SJCRH30 (cell line): Measurements from ENCODE around the gene DRAXIN. TPM values are rescaled to one million over a fixed set of nuclear protein-coding genes. Genes with fewer than 3 reads are reported as not detected.

Experiments
- DNase-seq, 2 experiments: peaks; one replicate each; pipeline ENCODE4 v3.0.0-alpha.2; 2015 to 2020
- H3K27ac ChIP-seq: fragments of 250-450 bp; sonication (Bioruptor Pico); 2 replicates; pipeline ENCODE4 v1.5.1; 2020; ENCODE audit warnings: mild to moderate bottlenecking, moderate library complexity
- H3K27me3 ChIP-seq: fragments of 250-450 bp; sonication (Bioruptor Pico); 2 replicates; pipeline ENCODE4 v1.5.1; 2020; ENCODE audit warnings: mild to moderate bottlenecking, moderate library complexity
- H3K36me3 ChIP-seq: fragments of 250-450 bp; sonication (Bioruptor Pico); 2 replicates; pipeline ENCODE4 v1.5.1; 2020; ENCODE audit warnings: mild to moderate bottlenecking, moderate library complexity
- H3K4me1 ChIP-seq: fragments of 250-450 bp; sonication (Bioruptor Pico); 2 replicates; pipeline ENCODE4 v1.5.1; 2020; ENCODE audit warnings: mild to moderate bottlenecking, moderate library complexity
- H3K4me3 ChIP-seq: fragments of 250-450 bp; sonication (Bioruptor Pico); 2 replicates; pipeline ENCODE4 v1.5.1; 2020; ENCODE audit warnings: mild to moderate bottlenecking, moderate library complexity
- H3K9me3 ChIP-seq: fragments of 250-450 bp; sonication (Bioruptor Pico); replicated peaks from 2 replicates; pipeline ENCODE4 v1.5.1; 2020; ENCODE audit warnings: mild to moderate bottlenecking, moderate library complexity
- total RNA-seq: library from RNA; depleted of rRNA; stranded (reverse); fragments of >200 nt; shearing (Covaris generic); gene quantifications from 2 replicates; pipeline ENCODE4 v1.2.3, GENCODE V29; 2014

DRAXIN gene
- total RNA-seq, 1 experiment from 2014 or later, result 8.0 TPM

DNA sequence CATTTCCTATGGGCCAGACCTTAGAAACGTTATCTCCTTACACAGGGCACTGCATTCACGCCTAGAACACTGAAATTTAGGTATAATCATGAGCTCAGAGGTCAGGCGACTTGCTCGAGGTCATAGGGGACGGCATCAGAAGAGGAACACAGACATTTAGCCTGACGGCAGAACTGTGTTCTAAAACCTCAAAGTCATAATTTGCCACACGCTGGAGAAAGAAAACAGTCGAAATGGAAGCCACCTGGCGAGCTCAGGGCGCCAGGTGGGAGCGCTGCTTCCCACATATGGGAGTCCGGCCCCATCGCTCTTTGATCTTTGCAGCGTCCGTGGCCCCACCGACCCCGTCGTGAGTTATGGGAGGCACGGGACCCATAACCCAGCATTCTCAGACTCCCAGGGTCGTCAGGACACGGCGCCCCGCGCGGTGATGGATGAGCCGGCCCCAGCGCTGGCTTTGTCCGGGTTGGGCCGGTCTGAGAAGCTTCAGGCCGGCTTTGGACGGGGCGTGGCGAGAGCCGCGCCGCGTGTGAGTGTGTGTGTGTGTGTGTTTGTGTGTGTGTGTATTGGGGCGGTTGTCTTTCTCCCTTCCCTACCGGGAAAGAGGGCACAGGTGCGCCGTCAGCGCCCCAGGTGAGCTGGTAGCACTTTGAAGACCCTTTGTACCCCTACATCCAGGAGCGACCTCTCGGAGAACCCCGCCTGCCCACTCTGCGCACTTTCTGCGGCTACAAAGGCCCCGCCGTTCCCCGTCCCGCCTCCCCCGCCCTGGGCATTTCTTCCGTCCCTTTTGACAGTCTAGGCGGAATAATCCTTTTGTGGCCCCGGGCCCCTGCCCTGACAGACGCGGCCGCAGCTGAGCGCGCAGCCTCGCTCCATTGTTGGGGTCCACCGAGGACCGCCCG, 861 bp upstream of the DRAXIN start:
- H3K4me1 ChIP-seq, result peaks cover 36% of the 10 kb centered on the region
- peak; percentile 56 for DNase-seq
- no peaks in the 10 kb centered on the region for H3K36me3 ChIP-seq
- H3K9me3 ChIP-seq, result no peaks in the 10 kb centered on the region
- H3K27me3 ChIP-seq, result no peaks in the 10 kb centered on the region
- peak overlapping the region; percentile 91 for H3K4me3 ChIP-seq
- H3K27ac ChIP-seq, result peak overlapping the region; percentile 70

DNA sequence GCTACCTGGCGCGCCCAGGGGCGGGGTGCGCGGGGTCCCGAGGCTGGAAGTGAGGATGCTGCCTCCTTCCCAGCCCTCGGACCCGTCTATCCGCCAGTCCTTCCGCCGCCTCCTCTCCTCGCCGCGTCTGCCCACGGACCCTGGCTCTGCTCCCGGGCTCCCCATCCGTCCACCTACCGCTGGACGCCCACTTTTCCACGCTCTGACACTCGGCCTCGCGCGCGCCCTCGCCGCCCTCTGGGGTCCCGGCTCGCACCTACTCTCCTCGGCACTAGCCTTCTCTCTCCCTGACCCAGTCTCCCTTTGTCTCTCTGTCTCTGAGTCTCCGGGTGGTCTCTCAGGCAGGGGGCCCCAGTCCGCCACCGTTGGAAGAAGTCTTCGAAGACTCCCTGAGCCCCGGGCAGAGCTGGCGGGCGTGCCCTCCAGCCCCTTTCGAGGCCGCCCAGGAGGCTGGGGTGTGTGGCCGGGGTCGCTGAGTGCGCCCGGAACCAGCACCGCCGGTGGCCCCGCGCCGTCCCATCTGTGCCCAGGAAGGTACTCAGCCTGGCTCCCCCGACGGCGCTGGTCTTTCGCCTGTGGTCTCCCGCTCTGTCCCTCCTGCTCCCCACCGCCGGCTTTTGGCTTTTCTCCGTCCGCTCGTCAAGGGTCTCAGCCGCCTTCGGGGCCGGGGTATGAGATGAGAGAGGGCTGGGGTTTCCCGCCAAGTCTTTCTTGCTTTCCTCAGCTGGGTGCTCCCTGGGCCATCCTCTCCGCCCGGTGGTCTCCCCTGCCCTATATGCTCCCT, 610 bp downstream of the DRAXIN start:
- H3K36me3 ChIP-seq, result no peaks in the 10 kb centered on the region
- DNase-seq, result no peak
- H3K4me3 ChIP-seq, result peak overlapping the region; percentile 91
- H3K27me3 ChIP-seq, result no peaks in the 10 kb centered on the region
- H3K27ac ChIP-seq, result no peak overlapping the region
- H3K4me1 ChIP-seq, result peaks cover 36% of the 10 kb centered on the region
- H3K9me3 ChIP-seq, result no peaks in the 10 kb centered on the region

GRCh38 chr1:11693024-11693590, 1.6 kb downstream of the DRAXIN start:
- H3K4me1 ChIP-seq, result peaks cover 38% of the 10 kb centered on the region
- H3K27ac ChIP-seq, result no peak overlapping the region
- H3K9me3 ChIP-seq, result no peaks in the 10 kb centered on the region
- no peaks in the 10 kb centered on the region for H3K36me3 ChIP-seq
- H3K27me3 ChIP-seq, result no peaks in the 10 kb centered on the region
- DNase-seq, result peak; percentile 70 to 75
- H3K4me3 ChIP-seq, result no peak overlapping the region

GRCh38 chr1:11693917-11694316, 2.4 kb downstream of the DRAXIN start:
- no peaks in the 10 kb centered on the region for H3K27me3 ChIP-seq
- peaks cover 44% of the 10 kb centered on the region for H3K4me1 ChIP-seq
- no peaks in the 10 kb centered on the region for H3K9me3 ChIP-seq
- no peak overlapping the region for H3K4me3 ChIP-seq
- no peaks in the 10 kb centered on the region for H3K36me3 ChIP-seq
- DNase-seq, result no peak
- no peak overlapping the region for H3K27ac ChIP-seq

GRCh38 chr1:11695861-11696260, 4.4 kb downstream of the DRAXIN start:
- DNase-seq, result no peak
- no peak overlapping the region for H3K27ac ChIP-seq
- H3K4me3 ChIP-seq, result no peak overlapping the region
- no peaks in the 10 kb centered on the region for H3K27me3 ChIP-seq
- no peaks in the 10 kb centered on the region for H3K9me3 ChIP-seq
- peaks cover 40% of the 10 kb centered on the region for H3K4me1 ChIP-seq
- no peaks in the 10 kb centered on the region for H3K36me3 ChIP-seq

DNA sequence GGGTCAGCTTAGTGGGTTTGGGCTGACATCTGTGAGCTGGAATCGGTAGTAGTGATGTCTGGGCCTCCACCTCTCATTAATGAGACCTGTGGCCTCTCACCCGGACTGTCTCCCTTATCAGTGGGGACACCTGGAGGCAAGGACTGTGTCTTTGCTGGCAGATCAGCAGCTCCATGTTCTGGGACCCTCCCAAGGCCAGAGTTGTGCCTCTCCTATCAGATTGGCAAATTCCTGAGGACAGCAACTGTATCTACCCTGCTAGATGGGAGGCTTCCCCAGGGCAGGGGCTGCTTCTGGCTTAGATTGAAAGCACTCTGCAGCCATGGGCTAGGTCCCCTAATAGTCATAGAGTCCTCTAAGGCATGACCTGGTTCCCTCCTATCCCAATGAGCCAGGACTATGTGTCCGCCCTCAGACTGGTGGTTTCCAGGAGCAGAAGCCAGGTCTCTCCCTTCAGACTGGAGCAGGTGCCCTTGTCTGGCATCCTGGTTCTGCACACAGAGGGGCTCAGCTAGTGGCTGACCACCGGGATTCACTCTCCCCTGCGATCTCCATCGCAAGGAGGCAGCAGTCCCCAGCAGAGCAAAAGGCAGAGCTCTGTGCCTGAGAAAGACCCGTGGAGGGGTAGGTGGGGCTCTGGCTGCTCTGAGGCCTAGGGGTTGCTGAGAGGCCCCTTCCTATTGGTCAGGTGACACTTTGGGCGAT, 5.8 kb downstream of the DRAXIN start:
- H3K27ac ChIP-seq, result no peak overlapping the region
- H3K4me3 ChIP-seq, result no peak overlapping the region
- H3K27me3 ChIP-seq, result no peaks in the 10 kb centered on the region
- H3K9me3 ChIP-seq, result no peaks in the 10 kb centered on the region
- no peaks in the 10 kb centered on the region for H3K36me3 ChIP-seq
- DNase-seq, result no peak
- peaks cover 48% of the 10 kb centered on the region for H3K4me1 ChIP-seq

GRCh38 chr1:11697893-11698210, 6.3 kb downstream of the DRAXIN start:
- Histone ChIP-seq H3K4me1 (peaks cover 44% of the 10 kb centered on the region), H3K4me3 (no peak overlapping the region), H3K36me3 (no peaks in the 10 kb centered on the region), H3K27ac (no peak overlapping the region), H3K9me3 (no peaks in the 10 kb centered on the region), H3K27me3 (no peaks in the 10 kb centered on the region)
- DNase-seq, result no peak

DNA sequence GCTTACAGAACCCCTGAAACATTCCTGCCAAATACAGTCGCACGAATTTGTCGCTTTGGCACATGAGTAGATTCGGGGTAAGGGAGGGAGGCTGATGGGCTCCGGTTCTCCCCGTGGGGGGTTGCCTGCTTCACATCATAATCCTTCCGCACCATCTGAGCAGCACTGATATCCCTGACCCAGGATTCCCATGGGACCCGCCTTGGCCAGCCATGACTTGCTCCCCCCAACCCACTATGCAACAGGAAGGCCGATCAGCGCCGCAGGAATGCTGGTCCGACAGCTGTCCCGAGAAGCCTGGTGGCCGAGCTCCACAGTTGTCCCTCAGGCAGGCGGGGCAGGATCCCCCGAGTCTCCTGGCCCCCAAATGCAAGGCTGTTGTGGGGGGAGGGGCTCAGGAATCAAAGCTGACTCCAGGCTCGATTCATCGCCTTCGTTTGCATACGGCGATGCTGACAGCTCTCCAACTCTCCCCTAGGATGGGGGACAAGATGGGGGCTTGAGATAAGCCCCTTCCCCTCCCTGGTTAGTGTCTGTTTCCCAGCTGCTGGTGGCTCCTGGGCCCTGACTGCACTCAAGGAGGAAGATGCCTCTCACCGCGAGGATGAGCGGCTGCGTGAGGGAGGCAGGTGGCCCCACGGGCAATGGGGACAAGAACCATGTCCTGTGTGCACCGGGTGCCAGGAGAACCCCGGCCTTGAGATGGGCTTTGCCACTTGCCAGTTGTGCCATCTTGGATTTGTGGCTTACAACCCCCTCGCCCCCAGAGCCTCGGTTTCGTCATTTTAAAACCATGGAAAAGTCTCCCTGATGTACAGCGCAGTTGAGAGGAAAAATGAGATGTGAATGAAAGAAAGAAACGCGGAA, 9.3 kb downstream of the DRAXIN start:
- Histone ChIP-seq H3K27me3 (no peaks in the 10 kb centered on the region), H3K27ac (peak overlapping the region; percentile 78), H3K4me1 (peaks cover 27% of the 10 kb centered on the region), H3K9me3 (no peaks in the 10 kb centered on the region), H3K4me3 (peak overlapping the region; percentile 52), H3K36me3 (no peaks in the 10 kb centered on the region)
- DNase-seq, result peak; percentile 99

- no peaks in the 10 kb centered on the region for H3K36me3 ChIP-seq
- no peaks in the 10 kb centered on the region for H3K9me3 ChIP-seq
- H3K27me3 ChIP-seq, result no peaks in the 10 kb centered on the region
- peak overlapping the region; percentile 52 for H3K4me3 ChIP-seq
- H3K4me1 ChIP-seq, result peaks cover 27% of the 10 kb centered on the region
- H3K27ac ChIP-seq, result peak overlapping the region; percentile 78
- peak in 1 of 2 experiments; percentile 39 for DNase-seq
These were observed 10.0 kb downstream of the DRAXIN start for GRCh38 chr1:11701551-11701961.

GRCh38 chr1:11701981-11702803, 10.7 kb downstream of the DRAXIN start:
- DNase-seq, result no peak
- H3K36me3 ChIP-seq, result no peaks in the 10 kb centered on the region
- peak overlapping the region; percentile 78; the same call in 1 of the 2 replicates for H3K27ac ChIP-seq
- H3K9me3 ChIP-seq, result no peaks in the 10 kb centered on the region
- peak overlapping the region; percentile 52 for H3K4me3 ChIP-seq
- no peaks in the 10 kb centered on the region for H3K27me3 ChIP-seq
- H3K4me1 ChIP-seq, result peaks cover 27% of the 10 kb centered on the region

DNA sequence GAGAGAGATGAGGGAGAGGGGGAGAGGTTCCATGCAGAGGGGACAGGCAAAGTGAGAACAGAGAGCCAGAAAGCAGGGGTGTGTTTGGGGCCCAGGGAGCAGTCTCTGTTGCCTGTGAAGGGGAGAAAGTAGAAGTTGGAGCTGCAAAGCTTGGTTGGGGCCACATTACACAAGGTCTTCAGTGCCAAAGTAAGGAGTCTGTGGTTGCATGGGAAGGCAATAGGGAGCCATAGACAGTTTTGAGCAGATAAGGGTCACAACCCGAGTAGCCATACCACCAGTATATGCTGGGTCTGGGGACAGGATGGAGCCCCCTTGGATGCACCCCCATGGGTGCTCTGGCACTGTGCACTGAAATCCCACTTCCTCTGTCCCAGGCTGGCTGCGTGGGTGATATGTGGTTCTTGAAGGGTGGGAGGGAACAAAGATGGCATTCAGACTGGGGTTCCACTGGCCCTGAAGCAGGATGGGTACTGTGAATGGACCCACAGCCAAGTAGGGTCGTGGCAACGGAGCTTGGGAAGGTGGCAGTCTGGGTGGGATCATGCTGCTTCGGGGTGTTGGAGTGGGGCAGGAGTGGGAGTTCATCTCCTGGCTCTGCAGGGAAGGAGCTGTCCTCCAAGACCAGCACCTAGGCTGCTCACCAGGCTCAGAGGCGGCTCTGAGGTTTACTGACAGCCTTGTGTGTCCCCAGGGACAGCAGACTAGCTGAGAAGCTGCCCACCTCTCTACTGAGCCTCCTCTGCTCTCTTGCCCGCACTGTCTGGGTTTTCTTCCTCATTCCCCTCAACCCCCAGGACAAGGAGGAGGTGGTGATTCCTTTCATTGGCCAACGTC, 12.1 kb downstream of the DRAXIN start:
- Histone ChIP-seq H3K36me3 (no peaks in the 10 kb centered on the region), H3K4me3 (no peak overlapping the region), H3K27ac (no peak overlapping the region), H3K9me3 (no peaks in the 10 kb centered on the region), H3K27me3 (no peaks in the 10 kb centered on the region), H3K4me1 (peaks cover 21% of the 10 kb centered on the region)
- no peak for DNase-seq

DNA sequence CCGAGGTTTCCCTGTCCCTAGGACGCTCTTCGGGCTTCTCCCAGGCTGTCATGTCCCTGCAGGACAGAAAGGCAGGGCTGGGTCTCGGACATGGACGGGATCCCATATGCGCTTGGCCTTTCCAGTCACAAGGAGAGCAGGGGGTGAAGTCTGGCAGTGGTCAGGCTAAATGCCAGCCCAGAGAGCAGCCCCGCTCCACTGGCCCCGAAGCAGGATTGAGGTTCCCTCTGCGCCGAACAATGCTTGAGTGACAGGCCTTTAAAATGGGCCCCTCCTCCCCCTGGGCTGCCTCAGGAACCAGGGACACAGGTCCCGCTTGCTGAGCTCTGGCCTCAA, 12.7 kb downstream of the DRAXIN start:
- H3K4me3 ChIP-seq, result no peak overlapping the region
- H3K27ac ChIP-seq, result no peak overlapping the region
- no peaks in the 10 kb centered on the region for H3K9me3 ChIP-seq
- H3K27me3 ChIP-seq, result no peaks in the 10 kb centered on the region
- peaks cover 19% of the 10 kb centered on the region for H3K4me1 ChIP-seq
- no peaks in the 10 kb centered on the region for H3K36me3 ChIP-seq
- DNase-seq, result no peak
